RPMI8226 (cell line): ENCODE measurements around the gene ALOX15.
"Not testable (repeated sequence)": the region's sequence is repeated elsewhere in the genome, so short reads cannot be mapped to it uniquely, and the experiment has no call there.

Source experiments
- DNase-seq: peaks from one replicate; pipeline ENCODE4 v3.0.0-alpha.2; 2015

Gene ALOX15

GRCh38 chr17:4641297-4642195, at the start of gene ALOX15:
ALOX15 (minus strand) TSS chr17:4641678; CDS start chr17:4641651, 27 bp downstream.
- DNase-seq = no peak

GRCh38 chr17:4690745-4691144, 49.3 kb upstream of the ALOX15 start:
- DNase-seq = no peak

- DNase-seq = not testable (repeated sequence)
Measured at GRCh38 chr17:4689872-4690271, 48.4 kb upstream of the ALOX15 start.

- not testable (repeated sequence) for DNase-seq
Measured at GRCh38 chr17:4683739-4684138, 42.3 kb upstream of the ALOX15 start.

GRCh38 chr17:4679658-4680057, 38.2 kb upstream of the ALOX15 start:
- no peak for DNase-seq

GRCh38 chr17:4678448-4679026, 37.1 kb upstream of the ALOX15 start:
- no peak for DNase-seq

GRCh38 chr17:4676791-4677190, 35.3 kb upstream of the ALOX15 start:
- no peak for DNase-seq

- no peak for DNase-seq
Measured at GRCh38 chr17:4675791-4676190, 34.3 kb upstream of the ALOX15 start.

- DNase-seq = no peak
Measured at GRCh38 chr17:4674685-4674998, 33.2 kb upstream of the ALOX15 start.

- DNase-seq = no peak
Measured at GRCh38 chr17:4673986-4674684, 32.7 kb upstream of the ALOX15 start.

- DNase-seq = no peak
Measured at GRCh38 chr17:4673169-4673568, 31.7 kb upstream of the ALOX15 start.

- DNase-seq = no peak
Measured at GRCh38 chr17:4672751-4673150, 31.3 kb upstream of the ALOX15 start.

- DNase-seq = no peak
Measured at GRCh38 chr17:4672055-4672630, 30.7 kb upstream of the ALOX15 start.

GRCh38 chr17:4667166-4667565, 25.7 kb upstream of the ALOX15 start:
- no peak for DNase-seq

- no peak for DNase-seq
Measured at GRCh38 chr17:4666296-4666695, 24.8 kb upstream of the ALOX15 start.

- no peak for DNase-seq
Measured at GRCh38 chr17:4665027-4665426, 23.5 kb upstream of the ALOX15 start.

- DNase-seq = no peak
Measured at GRCh38 chr17:4664230-4664629, 22.8 kb upstream of the ALOX15 start.

- DNase-seq = no peak
Measured at GRCh38 chr17:4663711-4664110, 22.2 kb upstream of the ALOX15 start.

- no peak for DNase-seq
Measured at GRCh38 chr17:4658478-4659305, 17.2 kb upstream of the ALOX15 start.

GRCh38 chr17:4657678-4658077, 16.2 kb upstream of the ALOX15 start:
- DNase-seq = no peak

- DNase-seq = not testable (repeated sequence)
Measured at GRCh38 chr17:4655933-4656332, 14.5 kb upstream of the ALOX15 start.

GRCh38 chr17:4652997-4653396, 11.5 kb upstream of the ALOX15 start:
- DNase-seq = no peak

- no peak for DNase-seq
Measured at GRCh38 chr17:4648741-4649140, 7.3 kb upstream of the ALOX15 start.
